OCI-LY1 (cell line): ENCODE results near the gene FERMT1.

Experiments
- CTCF ChIP-seq: fragments of 200-600 bp; sonication (generic), shearing (Covaris generic); IDR thresholded peaks from 2 replicates; pipeline ENCODE4 v1.5.1; 2017; ENCODE audit warnings: mild to moderate bottlenecking, antibody characterized with exemption, low read length, moderate library complexity, mixed read lengths
- EZH2 ChIP-seq: fragments of 200-600 bp; sonication (generic), shearing (Covaris generic); IDR thresholded peaks from 2 replicates; pipeline ENCODE4 v1.8.0; 2017; ENCODE audit warnings: borderline replicate concordance, mixed run types, mild to moderate bottlenecking, antibody characterized with exemption, low read length, moderate library complexity, mixed read lengths

GRCh38 chr20:6091661-6092060 lies 31.2 kb downstream of the FERMT1 start:
- no peak for TF ChIP-seq CTCF
- TF ChIP-seq EZH2, result no peak
